OCI-LY1 (cell line): Measurements from ENCODE around the gene LPCAT3.

Source experiments
- EZH2 ChIP-seq: fragments of 200-600 bp; sonication (generic), shearing (Covaris generic); IDR thresholded peaks from 2 replicates; pipeline ENCODE4 v1.8.0; 2017; ENCODE audit warnings: borderline replicate concordance, mixed run types, mild to moderate bottlenecking, antibody characterized with exemption, low read length, moderate library complexity, mixed read lengths
- TF ChIP-seq, protein P1 (sequence below): fragments of 200-600 bp; sonication (generic), shearing (Covaris generic); IDR thresholded peaks from 2 replicates; pipeline ENCODE4 v1.5.1; 2017; ENCODE audit warnings: mild to moderate bottlenecking, antibody characterized with exemption, low read length, moderate library complexity, mixed read lengths

DNA sequence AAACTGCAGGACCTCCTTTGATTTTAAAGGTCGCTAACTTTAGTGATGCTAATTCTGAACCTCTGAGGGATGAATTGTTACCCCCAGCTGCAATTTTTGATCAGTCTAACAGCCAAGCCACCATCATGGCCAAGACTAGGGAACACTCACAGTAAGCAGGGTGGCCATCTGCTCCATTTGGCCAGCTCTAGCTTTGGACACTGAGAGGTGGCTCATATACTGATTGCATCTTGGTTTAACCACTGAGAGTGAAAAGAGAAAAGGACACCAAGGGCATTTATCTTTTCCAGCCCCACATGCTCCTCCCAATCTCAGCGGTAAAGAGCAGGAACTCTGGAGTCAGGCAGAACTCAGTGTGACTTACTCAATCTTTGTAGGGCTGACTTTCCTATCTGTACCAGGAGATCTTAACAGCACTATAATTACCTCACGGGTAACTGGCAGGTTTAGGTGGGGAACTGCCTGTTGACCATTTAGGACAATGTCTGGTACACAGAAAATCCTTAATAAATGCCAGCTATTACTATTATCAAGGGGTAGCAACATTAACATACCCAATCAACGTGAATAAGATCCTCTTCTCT is 6.2 kb downstream of the LPCAT3 start:
- TF ChIP-seq, protein P1, sequence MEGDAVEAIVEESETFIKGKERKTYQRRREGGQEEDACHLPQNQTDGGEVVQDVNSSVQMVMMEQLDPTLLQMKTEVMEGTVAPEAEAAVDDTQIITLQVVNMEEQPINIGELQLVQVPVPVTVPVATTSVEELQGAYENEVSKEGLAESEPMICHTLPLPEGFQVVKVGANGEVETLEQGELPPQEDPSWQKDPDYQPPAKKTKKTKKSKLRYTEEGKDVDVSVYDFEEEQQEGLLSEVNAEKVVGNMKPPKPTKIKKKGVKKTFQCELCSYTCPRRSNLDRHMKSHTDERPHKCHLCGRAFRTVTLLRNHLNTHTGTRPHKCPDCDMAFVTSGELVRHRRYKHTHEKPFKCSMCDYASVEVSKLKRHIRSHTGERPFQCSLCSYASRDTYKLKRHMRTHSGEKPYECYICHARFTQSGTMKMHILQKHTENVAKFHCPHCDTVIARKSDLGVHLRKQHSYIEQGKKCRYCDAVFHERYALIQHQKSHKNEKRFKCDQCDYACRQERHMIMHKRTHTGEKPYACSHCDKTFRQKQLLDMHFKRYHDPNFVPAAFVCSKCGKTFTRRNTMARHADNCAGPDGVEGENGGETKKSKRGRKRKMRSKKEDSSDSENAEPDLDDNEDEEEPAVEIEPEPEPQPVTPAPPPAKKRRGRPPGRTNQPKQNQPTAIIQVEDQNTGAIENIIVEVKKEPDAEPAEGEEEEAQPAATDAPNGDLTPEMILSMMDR, result no peak
- no peak for TF ChIP-seq EZH2
